Duodenal mucosa (tissue), 2 donors: ENCODE results near the gene MICAL2.

Experiments
- H3K27ac ChIP-seq: one replicate; pipeline ENCODE4 v1.7.0; 2013; ENCODE audit warnings: low read depth, low read length
- H3K27me3 ChIP-seq, 2 donors: one replicate each; pipeline ENCODE4 v1.7.0; 2013; ENCODE audit warnings: low read length in 2 of 2, control low read depth in 1 of 2; ENCODE audit not compliant: insufficient read depth in 2 of 2, control insufficient read depth in 1 of 2
- H3K36me3 ChIP-seq, 2 donors: one replicate each; pipeline ENCODE4 v1.7.0; 2013; ENCODE audit warnings: low read length in 2 of 2, control low read depth in 1 of 2; ENCODE audit not compliant: insufficient read depth in 2 of 2, control insufficient read depth in 1 of 2
- H3K4me1 ChIP-seq, 2 donors: one replicate each; pipeline ENCODE4 v1.7.0; 2013; ENCODE audit warnings: low read length in 2 of 2, control low read depth in 1 of 2; ENCODE audit not compliant: insufficient read depth in 2 of 2, control insufficient read depth in 1 of 2
- H3K4me3 ChIP-seq, 2 donors: one replicate each; pipeline ENCODE4 v1.7.0; 2013; ENCODE audit warnings: low read length in 2 of 2, low read depth in 1 of 2
- H3K9ac ChIP-seq, 2 donors: one replicate each; pipeline ENCODE4 v1.7.0; 2013; ENCODE audit warnings: low read length in 2 of 2, low read depth in 1 of 2
- H3K9me3 ChIP-seq, 2 donors: one replicate each; pipeline ENCODE4 v1.7.0; 2013; ENCODE audit warnings: low read length in 2 of 2, control low read depth in 1 of 2; ENCODE audit not compliant: control insufficient read depth in 1 of 2

Gene MICAL2

DNA sequence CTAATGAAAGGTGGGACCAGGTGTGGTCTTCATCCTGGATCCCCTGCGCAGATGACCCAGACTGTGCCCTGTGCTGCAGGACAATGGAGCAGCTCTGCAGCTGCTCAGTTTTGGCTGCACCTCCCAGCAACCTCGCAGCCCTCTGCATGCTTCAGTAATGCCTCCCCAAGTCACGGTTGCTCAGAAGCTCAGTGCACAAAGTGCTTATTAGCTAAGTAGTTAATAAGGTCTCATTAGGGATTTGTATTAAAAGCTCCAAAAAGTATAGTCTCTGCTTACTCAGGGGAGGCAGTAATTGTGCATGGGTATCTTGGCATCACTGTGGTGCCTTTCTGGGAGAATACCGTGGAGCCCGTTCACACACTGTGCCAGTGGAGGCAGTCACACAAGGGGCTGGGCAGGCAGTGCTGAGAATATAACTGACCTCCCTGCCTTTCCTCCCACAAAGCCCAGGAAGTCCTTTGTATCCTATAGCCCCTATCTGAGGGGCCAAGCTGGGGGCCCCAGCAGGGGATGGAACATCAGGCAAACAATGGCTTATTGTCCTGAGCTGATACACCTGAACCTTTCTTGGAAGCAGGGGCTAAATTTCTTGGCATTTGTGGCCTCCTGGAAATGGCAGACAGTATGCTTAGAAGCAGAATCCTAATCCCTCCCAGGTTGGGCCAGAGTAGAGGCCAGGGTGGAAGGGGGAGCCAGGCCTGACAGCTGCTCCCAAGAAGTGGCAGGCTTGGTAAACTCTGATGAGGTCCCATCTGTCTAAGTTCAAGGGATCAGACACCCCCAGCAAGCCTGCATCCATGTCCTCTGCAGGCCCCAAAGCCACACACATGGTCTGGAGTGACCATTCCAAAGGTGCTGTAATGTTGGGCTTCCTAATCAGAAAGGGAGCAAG is 141.5 kb downstream of the MICAL2 start:
- no peaks in the 10 kb centered on the region for H3K27me3 ChIP-seq
- no peak overlapping the region for H3K4me3 ChIP-seq
- H3K4me1 ChIP-seq: peaks cover 45 to 58% of the 10 kb centered on the region in 2 donors
- no peaks in the 10 kb centered on the region for H3K9me3 ChIP-seq
- no peak overlapping the region for H3K9ac ChIP-seq
- peaks cover 0 to 23% of the 10 kb centered on the region in 2 donors for H3K36me3 ChIP-seq
- H3K27ac ChIP-seq: no peak overlapping the region

DNA sequence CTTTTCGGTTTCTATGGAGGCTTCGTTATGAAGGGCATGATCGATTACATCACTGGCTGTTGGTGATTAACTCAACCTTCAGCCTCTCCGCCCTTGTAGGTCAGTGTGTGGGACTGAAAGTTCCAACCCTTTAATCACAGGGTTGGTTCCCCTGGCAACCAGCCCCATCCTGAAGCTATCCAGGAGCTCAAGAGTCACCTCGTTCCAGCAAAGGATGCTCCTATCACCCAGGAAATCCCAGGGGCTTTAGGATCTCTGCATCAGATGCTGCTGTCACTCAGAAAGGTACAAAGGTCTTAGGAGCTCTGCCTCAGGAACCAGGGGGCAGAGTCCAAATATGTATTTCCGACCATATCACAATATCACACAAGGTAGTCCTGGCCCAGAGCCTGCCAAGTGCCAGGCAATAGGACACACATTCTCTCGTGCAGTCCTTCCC is 143.5 kb downstream of the MICAL2 start:
- Histone ChIP-seq H3K36me3 (peaks cover 0 to 41% of the 10 kb centered on the region in 2 donors), H3K27ac (peak overlapping the region; percentile 42), H3K4me1 (peaks cover 38 to 52% of the 10 kb centered on the region in 2 donors), H3K9ac (peak overlapping the region in 1 of 2 donors; percentile 38), H3K9me3 (no peaks in the 10 kb centered on the region), H3K27me3 (no peaks in the 10 kb centered on the region), H3K4me3 (peak overlapping the region in 1 of 2 donors; percentile 11)

- Histone ChIP-seq H3K36me3 (peaks cover 15 to 73% of the 10 kb centered on the region in 2 donors), H3K4me3 (no peak overlapping the region), H3K27me3 (no peaks in the 10 kb centered on the region), H3K9me3 (no peaks in the 10 kb centered on the region), H3K4me1 (peaks cover 16 to 21% of the 10 kb centered on the region in 2 donors), H3K9ac (peak overlapping the region in 1 of 2 donors; percentile 25), H3K27ac (no peak overlapping the region)
These were observed 148.1 kb downstream of the MICAL2 start for GRCh38 chr11:12258451-12258850.

DNA sequence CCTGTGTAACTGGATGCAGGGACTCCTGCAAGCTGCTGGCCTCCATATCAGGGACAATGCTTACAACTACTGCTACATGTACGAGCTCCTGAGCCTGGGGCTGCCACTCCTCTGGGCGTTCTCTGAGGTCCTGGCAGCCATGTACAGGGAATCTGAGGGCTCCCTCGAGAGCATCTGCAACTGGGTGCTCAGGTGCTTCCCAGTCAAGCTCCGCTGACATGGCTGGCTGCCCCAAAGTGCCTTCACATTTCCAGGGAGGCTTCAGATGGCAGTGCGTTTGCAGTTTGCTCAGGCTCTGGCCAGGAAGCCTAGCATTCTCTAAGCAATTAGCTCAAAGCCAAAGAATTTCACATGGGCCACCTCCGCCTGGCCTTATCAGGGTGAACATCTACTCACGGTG is 149.6 kb downstream of the MICAL2 start:
- peaks cover 19 to 86% of the 10 kb centered on the region in 2 donors for H3K36me3 ChIP-seq

DNA sequence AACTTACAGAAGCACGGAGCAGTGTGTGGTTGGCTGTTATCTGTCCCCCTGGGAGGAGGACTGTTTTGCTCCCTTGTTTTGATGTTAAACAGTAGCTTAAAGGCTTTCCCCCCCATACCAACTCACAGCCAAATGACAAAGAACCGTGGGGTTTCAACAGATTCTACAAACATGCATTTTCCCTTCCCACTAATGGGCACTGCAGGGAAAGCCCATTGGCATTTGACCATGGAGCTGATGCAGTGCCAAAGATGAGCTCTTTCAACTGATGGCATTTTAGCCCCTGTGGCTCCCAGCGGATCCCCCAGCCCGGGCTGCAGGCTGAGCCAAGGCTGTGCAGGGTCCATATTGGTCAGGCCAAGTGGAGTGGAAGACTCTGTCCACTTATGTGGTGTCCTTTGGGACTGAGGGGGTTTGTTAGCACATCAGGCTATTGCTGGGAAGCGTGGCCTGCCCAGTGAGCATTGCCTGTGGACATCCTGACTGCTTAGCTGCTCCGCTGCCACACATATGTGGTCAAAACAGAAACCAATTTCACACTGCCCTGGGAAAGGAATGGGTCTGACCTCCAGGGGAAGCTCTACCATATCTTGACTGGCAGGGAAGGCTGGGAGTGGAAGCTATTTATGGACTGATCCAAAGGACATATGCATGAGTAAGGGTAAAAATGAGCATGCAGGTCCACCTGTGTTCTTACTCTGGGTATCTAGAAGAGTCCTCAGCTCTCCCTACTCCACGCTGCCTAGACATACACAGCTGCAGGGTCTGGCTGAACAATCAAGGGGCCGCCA is 150.5 kb downstream of the MICAL2 start:
- Histone ChIP-seq H3K27me3 (no peaks in the 10 kb centered on the region), H3K9me3 (no peaks in the 10 kb centered on the region), H3K9ac (no peak overlapping the region), H3K36me3 (peaks cover 19 to 78% of the 10 kb centered on the region in 2 donors), H3K27ac (no peak overlapping the region), H3K4me3 (no peak overlapping the region), H3K4me1 (peaks cover 5 to 13% of the 10 kb centered on the region in 2 donors)

More for the DNA sequence above, 149.6 kb downstream of the MICAL2 start:
- Histone ChIP-seq H3K27me3 (no peaks in the 10 kb centered on the region), H3K27ac (no peak overlapping the region), H3K9ac (no peak overlapping the region), H3K4me3 (no peak overlapping the region), H3K4me1 (peaks cover 5 to 13% of the 10 kb centered on the region in 2 donors), H3K9me3 (no peaks in the 10 kb centered on the region)

GRCh38 chr11:12261551-12261950 is 151.2 kb downstream of the MICAL2 start:
- Histone ChIP-seq H3K36me3 (peaks cover 19 to 72% of the 10 kb centered on the region in 2 donors), H3K27ac (no peak overlapping the region), H3K4me1 (peaks cover 5 to 14% of the 10 kb centered on the region in 2 donors)

GRCh38 chr11:12263141-12263693 is 152.8 kb downstream of the MICAL2 start:
- no peak overlapping the region for H3K4me3 ChIP-seq
- peaks cover 19 to 56% of the 10 kb centered on the region in 2 donors for H3K36me3 ChIP-seq
- no peaks in the 10 kb centered on the region for H3K9me3 ChIP-seq
- H3K9ac ChIP-seq: no peak overlapping the region
- no peak overlapping the region for H3K27ac ChIP-seq
- peaks cover 1 to 13% of the 10 kb centered on the region in 2 donors for H3K4me1 ChIP-seq
- no peaks in the 10 kb centered on the region for H3K27me3 ChIP-seq

More at GRCh38 chr11:12261551-12261950, 151.2 kb downstream of the MICAL2 start:
- H3K9me3 ChIP-seq: no peaks in the 10 kb centered on the region
- no peak overlapping the region for H3K4me3 ChIP-seq
- H3K27me3 ChIP-seq: no peaks in the 10 kb centered on the region
- no peak overlapping the region for H3K9ac ChIP-seq

DNA sequence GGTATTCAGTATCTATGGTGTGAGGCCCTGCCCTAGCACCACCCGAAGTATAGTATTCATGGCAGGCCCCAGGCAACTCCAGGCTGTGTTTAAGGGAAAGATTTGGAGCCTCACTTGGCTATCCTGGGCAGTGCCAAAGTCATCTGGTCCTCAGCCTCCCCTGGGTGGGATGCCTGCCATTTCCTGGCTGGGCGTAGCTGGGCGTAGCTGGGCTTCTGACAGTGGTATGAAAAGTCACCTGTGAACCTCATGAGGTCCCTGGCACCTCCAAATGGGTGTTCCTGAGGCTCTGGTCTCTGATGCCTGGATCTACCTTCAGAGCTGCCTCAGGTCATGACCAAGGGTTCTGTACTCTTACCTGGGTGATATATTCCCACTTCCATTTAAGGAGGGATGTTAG is 154.0 kb downstream of the MICAL2 start:
- Histone ChIP-seq H3K4me1 (peaks cover 0 to 15% of the 10 kb centered on the region in 2 donors), H3K27ac (no peak overlapping the region), H3K4me3 (no peak overlapping the region), H3K9me3 (no peaks in the 10 kb centered on the region), H3K27me3 (no peaks in the 10 kb centered on the region), H3K9ac (no peak overlapping the region), H3K36me3 (peaks cover 19 to 50% of the 10 kb centered on the region in 2 donors)

- Histone ChIP-seq H3K27ac (no peak overlapping the region), H3K4me3 (no peak overlapping the region), H3K27me3 (no peaks in the 10 kb centered on the region), H3K4me1 (peaks cover 0 to 19% of the 10 kb centered on the region in 2 donors), H3K9me3 (no peaks in the 10 kb centered on the region), H3K9ac (no peak overlapping the region), H3K36me3 (peaks cover 10 to 34% of the 10 kb centered on the region in 2 donors)
These were observed 155.7 kb downstream of the MICAL2 start for GRCh38 chr11:12266132-12266531.
